Thymus (tissue), 11 donors: ENCODE measurements around the gene FBN2. TPM values are rescaled to one million over a fixed set of nuclear protein-coding genes. Genes with fewer than 3 reads are reported as not detected.
"Not testable (repeated sequence)": the region's sequence is repeated elsewhere in the genome, so short reads cannot be mapped to it uniquely, and the experiment has no call there.

ENCODE experiments used
- DNase-seq, 9 donors: peaks; one replicate each; pipeline ENCODE4 v3.0.0-alpha.2; 2013; ENCODE audit warnings: low spot score in 9 of 9, low read depth in 6 of 9, missing footprints in 1 of 9
- H3K27ac ChIP-seq, 2 donors: one replicate each; pipeline ENCODE4 v1.5.1; 2013; ENCODE audit warnings: control low read depth in 1 of 2, low read depth in 1 of 2, low read length in 1 of 2, mild to moderate bottlenecking in 1 of 2, moderate library complexity in 1 of 2
- H3K27me3 ChIP-seq, 2 donors: one replicate each; pipeline ENCODE4 v1.5.1; 2013; ENCODE audit warnings: low read length in 1 of 2; ENCODE audit not compliant: control insufficient read depth in 2 of 2, insufficient read depth in 1 of 2
- H3K36me3 ChIP-seq, 2 donors: one replicate each; pipeline ENCODE4 v1.5.1; 2013; ENCODE audit warnings: low read length in 1 of 2, mild to moderate bottlenecking in 1 of 2, moderate library complexity in 1 of 2; ENCODE audit not compliant: control insufficient read depth in 2 of 2, insufficient read depth in 2 of 2
- H3K4me1 ChIP-seq, 2 donors: one replicate each; pipeline ENCODE4 v1.5.1; 2013; ENCODE audit warnings: low read length in 2 of 2; ENCODE audit not compliant: control insufficient read depth in 2 of 2, insufficient read depth in 2 of 2
- H3K4me3 ChIP-seq, 2 donors: one replicate each; pipeline ENCODE4 v1.5.1; 2013; ENCODE audit warnings: low read length in 2 of 2, control low read depth in 1 of 2, mild to moderate bottlenecking in 1 of 2
- H3K9me3 ChIP-seq, 2 donors: one replicate each; pipeline ENCODE4 v1.5.1; 2013; ENCODE audit warnings: low read length in 1 of 2, mild to moderate bottlenecking in 1 of 2; ENCODE audit not compliant: control insufficient read depth in 2 of 2, insufficient read depth in 1 of 2
- WGBS: extraction: QIAGEN DNeasy Blood & Tissue Kit; methylation state at CpG from one replicate; pipeline ENCODE4 v1.1.7; 2013; 5-methylcytosine and 5-hydroxymethylcytosine counted together
- polyA plus RNA-seq: library from polyadenylated mRNA; stranded (reverse); fragments of 200-250 nt; gene quantifications from one replicate; pipeline ENCODE4 v1.2.3, GENCODE V29; 2013
- total RNA-seq: library from RNA; stranded (reverse); fragments of 120-200 nt; gene quantifications from one replicate; pipeline ENCODE4 v1.2.4, GENCODE V29; 2013
- donor health status: healthy.

The FBN2 gene
- total and polyA plus RNA-seq, 2 donors: 0.23 to 5.5 TPM

- no peaks in the 10 kb centered on the region for H3K9me3 ChIP-seq
- H3K4me3 ChIP-seq: no peak overlapping the region
- DNase-seq: no peak
- 96% methylated on average over 12 of the region's 12 CpGs for WGBS
- H3K4me1 ChIP-seq: no peaks in the 10 kb centered on the region
- no peak overlapping the region for H3K27ac ChIP-seq
- H3K36me3 ChIP-seq: no peaks in the 10 kb centered on the region
- H3K27me3 ChIP-seq: no peaks in the 10 kb centered on the region
Observed at GRCh38 chr5:128338649-128339048, 199.4 kb downstream of the FBN2 start.

DNA sequence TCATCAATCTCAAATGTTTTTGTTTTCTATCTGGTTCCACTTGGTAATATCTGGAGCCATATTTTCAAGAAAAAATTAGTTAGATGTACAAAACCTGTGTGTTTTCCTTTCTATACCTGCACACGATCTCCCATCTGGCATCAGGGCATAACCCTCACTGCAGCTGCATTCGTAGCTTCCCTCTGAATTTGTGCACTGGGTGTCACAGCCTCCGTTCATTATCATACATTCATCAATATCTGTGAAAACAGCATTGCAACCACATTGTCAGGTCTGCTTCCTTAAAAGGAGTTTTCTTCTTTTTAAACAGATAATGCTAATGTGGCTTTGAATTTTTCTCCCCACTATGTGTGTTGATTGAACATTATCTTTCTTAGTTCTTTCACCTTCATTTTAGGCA is 202.7 kb downstream of the FBN2 start:
- 90% methylated on average over 3 of the region's 3 CpGs for WGBS

DNA sequence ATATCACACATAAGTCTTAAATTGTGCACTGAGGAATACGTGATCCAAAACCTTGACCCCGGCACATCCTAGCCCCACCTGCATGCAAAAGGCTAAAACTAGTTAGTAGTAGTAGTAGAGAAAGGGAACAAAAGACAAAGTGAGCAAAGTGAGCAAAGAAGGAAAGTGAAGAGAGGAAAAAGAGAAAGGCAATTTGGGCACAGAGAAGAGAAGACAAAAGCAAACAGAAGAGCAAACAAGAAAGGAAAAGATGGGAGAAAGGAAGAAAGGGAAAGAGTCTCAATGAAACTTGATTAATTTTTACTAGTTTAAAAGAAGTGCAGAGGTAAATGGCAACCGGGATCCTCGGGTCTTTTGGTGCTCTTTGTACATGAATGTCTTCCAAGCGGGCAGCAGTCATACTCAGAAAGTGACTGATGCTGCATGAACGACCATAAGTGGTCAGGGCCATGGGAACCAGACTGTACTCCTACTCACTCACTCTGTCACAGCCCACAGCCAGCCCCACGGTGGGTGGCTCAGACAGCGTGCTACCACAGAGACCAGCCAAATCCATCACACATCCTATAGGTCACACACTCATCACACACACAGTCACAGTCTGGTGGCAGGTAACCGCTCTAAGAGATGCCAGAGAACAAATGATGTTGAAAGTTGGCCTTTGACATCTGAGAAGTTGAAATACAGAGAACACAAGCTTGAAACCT is 203.9 kb downstream of the FBN2 start:
- no peak for DNase-seq
- no peaks in the 10 kb centered on the region for H3K4me1 ChIP-seq
- H3K27me3 ChIP-seq: no peaks in the 10 kb centered on the region
- no peak overlapping the region for H3K4me3 ChIP-seq
- H3K36me3 ChIP-seq: no peaks in the 10 kb centered on the region
- WGBS: 94% methylated on average over 9 of the region's 9 CpGs
- H3K27ac ChIP-seq: no peak overlapping the region
- H3K9me3 ChIP-seq: no peaks in the 10 kb centered on the region

More for the DNA sequence above, 202.7 kb downstream of the FBN2 start:
- DNase-seq: no peak
- H3K4me3 ChIP-seq: no peak overlapping the region
- no peaks in the 10 kb centered on the region for H3K9me3 ChIP-seq
- H3K27ac ChIP-seq: no peak overlapping the region
- no peaks in the 10 kb centered on the region for H3K27me3 ChIP-seq
- H3K36me3 ChIP-seq: no peaks in the 10 kb centered on the region
- no peaks in the 10 kb centered on the region for H3K4me1 ChIP-seq

DNA sequence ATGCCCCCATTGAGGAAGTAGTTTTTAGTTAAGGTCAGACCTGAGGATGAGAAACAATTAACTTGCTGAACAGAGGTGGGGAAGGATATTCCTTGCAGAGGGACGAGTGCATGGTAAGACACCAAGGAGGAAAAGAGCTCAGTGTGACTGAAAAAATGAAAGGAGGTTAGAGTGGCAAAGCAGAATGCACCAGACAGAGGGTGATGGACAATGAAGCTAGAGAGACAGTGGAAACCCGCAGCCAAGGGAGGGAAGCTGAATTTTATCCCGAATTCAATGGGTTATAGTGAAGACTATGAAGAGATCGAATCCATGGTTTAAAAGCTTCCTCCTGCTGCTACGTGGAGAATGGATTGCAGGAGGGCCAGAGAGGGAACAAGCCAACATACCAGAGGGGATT is 206.8 kb downstream of the FBN2 start:
- Histone ChIP-seq H3K4me3 (no peak overlapping the region), H3K4me1 (no peaks in the 10 kb centered on the region), H3K9me3 (no peaks in the 10 kb centered on the region), H3K27ac (no peak overlapping the region), H3K27me3 (no peaks in the 10 kb centered on the region), H3K36me3 (no peaks in the 10 kb centered on the region)
- DNase-seq: no peak
- WGBS: 95% methylated on average over 5 of the region's 5 CpGs

GRCh38 chr5:128329386-128329939 is 208.6 kb downstream of the FBN2 start:
- DNase-seq: no peak
- Histone ChIP-seq H3K4me1 (no peaks in the 10 kb centered on the region), H3K36me3 (no peaks in the 10 kb centered on the region), H3K27me3 (no peaks in the 10 kb centered on the region), H3K9me3 (no peaks in the 10 kb centered on the region), H3K27ac (no peak overlapping the region), H3K4me3 (no peak overlapping the region)
- WGBS: 94% methylated on average over 3 of the region's 3 CpGs

DNA sequence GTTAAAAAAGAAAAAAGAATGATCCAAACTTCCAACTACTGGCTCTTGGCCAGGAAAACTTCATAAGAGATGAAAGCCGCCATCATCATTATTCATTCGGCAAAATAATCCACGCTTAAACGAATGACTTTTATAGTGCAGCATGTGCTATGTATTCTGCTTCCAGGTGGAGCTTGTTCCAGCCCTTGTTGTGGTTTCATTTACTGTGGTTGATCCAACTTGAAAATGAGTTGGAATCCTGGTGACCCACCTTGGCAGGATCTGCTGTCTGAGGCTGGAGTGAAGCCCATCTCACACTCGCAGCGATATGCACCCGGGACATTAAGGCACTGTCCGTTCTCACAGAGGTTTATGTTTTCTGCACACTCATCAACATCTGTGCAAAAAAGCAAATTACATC is 209.6 kb downstream of the FBN2 start:
- H3K4me1 ChIP-seq: no peaks in the 10 kb centered on the region
- H3K9me3 ChIP-seq: no peaks in the 10 kb centered on the region
- no peak for DNase-seq
- no peak overlapping the region for H3K4me3 ChIP-seq
- no peaks in the 10 kb centered on the region for H3K27me3 ChIP-seq
- no peaks in the 10 kb centered on the region for H3K36me3 ChIP-seq
- no peak overlapping the region for H3K27ac ChIP-seq
- 90% methylated on average over 8 of the region's 8 CpGs for WGBS

GRCh38 chr5:128328007-128328406 is 210.0 kb downstream of the FBN2 start:
- DNase-seq: no peak
- Histone ChIP-seq H3K4me1 (no peaks in the 10 kb centered on the region), H3K4me3 (no peak overlapping the region), H3K36me3 (no peaks in the 10 kb centered on the region), H3K27me3 (no peaks in the 10 kb centered on the region), H3K9me3 (no peaks in the 10 kb centered on the region), H3K27ac (no peak overlapping the region)
- WGBS: 57% methylated on average over 1 of the region's 1 CpG

DNA sequence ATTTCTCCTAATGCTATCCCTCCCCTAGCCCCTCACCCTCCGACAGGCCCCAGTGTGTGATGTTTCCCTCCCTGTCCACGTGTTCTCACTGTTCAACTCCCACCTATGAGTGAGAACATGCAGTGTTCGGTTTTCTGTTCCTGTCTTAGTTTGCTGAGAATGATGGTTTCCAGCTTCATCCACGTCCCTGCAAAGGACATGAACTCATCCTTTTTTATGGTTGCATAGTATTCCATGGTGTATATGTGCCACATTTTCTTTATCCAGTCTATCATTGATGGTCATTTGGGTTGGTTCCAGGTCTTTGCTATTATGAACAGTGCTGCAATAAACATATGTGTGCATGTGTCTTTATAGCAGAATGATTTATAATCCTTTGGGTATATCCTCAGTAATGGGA is 216.6 kb downstream of the FBN2 start:
- not testable (repeated sequence) for H3K27ac ChIP-seq, H3K27me3 ChIP-seq, H3K9me3 ChIP-seq, H3K36me3 ChIP-seq, H3K4me1 ChIP-seq, DNase-seq, H3K4me3 ChIP-seq
- WGBS: 92% methylated on average over 4 of the region's 4 CpGs

GRCh38 chr5:128318691-128319090 is 219.4 kb downstream of the FBN2 start:
- WGBS: 91% methylated on average over 2 of the region's 2 CpGs
- no peak overlapping the region for H3K27ac ChIP-seq
- no peaks in the 10 kb centered on the region for H3K9me3 ChIP-seq
- H3K27me3 ChIP-seq: no peaks in the 10 kb centered on the region
- no peaks in the 10 kb centered on the region for H3K36me3 ChIP-seq
- DNase-seq: no peak
- H3K4me1 ChIP-seq: no peaks in the 10 kb centered on the region
- H3K4me3 ChIP-seq: no peak overlapping the region
